H7 (cell line): ENCODE results near the gene LRPAP1. TPM values are rescaled to one million over a fixed set of nuclear protein-coding genes. Genes with fewer than 3 reads are reported as not detected.
A peak's percentile ranks its signal among the peaks of the same experiment; 100 is the strongest.

Experiments
- DNase-seq: peaks from one replicate; pipeline ENCODE4 v3.0.0; 2012
- H3K27me3 ChIP-seq: 2 replicates; pipeline ENCODE4 v1.6.0; 2011; ENCODE audit warnings: mild to moderate bottlenecking, low read length; ENCODE audit not compliant: control insufficient read depth, insufficient read depth
- H3K36me3 ChIP-seq: replicated peaks from 2 replicates; pipeline ENCODE4 v1.5.1; 2011; ENCODE audit warnings: low read length; ENCODE audit not compliant: control insufficient read depth, insufficient read depth
- H3K4me3 ChIP-seq: 2 replicates; pipeline ENCODE4 v1.5.1; 2011; ENCODE audit warnings: low read depth, mild to moderate bottlenecking, control low read depth, low read length, moderate library complexity; ENCODE audit not compliant: insufficient read depth
- total RNA-seq: library from RNA; depleted of rRNA; stranded (reverse); fragments of >200 nt; shearing (Covaris generic); gene quantifications from 2 replicates; pipeline ENCODE4 v1.2.3, GENCODE V29; 2014

Gene LRPAP1
- total RNA-seq, 1 experiment from 2014 or later = 101 TPM

DNA sequence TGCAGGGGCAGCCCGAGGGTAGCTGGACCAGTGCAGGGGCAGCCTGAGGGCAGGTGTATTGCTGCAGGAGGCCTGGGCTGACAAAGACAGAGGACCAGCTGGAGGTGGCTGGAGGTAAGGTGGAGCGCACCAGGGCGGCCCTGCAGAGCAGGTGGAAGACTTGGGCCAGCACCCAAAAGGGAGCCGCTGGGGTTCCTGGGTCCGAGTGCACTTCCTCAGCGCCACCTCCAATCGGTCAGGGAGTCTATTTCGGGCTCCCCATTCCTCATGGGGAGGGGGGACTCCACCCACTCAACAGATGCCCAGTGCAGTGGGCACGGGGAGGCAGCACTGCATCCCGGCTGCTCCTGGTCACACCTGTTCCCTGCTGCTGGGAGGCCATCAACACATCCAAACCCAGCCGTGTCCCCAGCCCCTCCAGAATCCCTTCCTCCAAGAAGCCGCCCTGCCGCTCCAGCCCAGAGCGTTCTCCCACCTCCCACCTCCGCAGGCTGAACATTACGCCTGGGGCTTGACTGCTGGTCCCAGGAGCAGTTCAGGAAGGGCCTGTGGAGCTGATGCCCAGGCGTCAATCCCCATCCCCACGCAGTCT is 1.5 kb downstream of the LRPAP1 start:
- H3K4me3 ChIP-seq = 0 out of 2 replicates have a peak overlapping the region, but pooled peaks have one; percentile 77
- peaks cover 12% of the 10 kb centered on the region for H3K27me3 ChIP-seq
- no peak for DNase-seq
- peaks cover 6% of the 10 kb centered on the region for H3K36me3 ChIP-seq

GRCh38 chr4:3530051-3530450 is 2.2 kb downstream of the LRPAP1 start:
- Histone ChIP-seq H3K4me3 (no peak overlapping the region), H3K27me3 (peaks cover 12% of the 10 kb centered on the region), H3K36me3 (peaks cover 6% of the 10 kb centered on the region)
- no peak for DNase-seq

DNA sequence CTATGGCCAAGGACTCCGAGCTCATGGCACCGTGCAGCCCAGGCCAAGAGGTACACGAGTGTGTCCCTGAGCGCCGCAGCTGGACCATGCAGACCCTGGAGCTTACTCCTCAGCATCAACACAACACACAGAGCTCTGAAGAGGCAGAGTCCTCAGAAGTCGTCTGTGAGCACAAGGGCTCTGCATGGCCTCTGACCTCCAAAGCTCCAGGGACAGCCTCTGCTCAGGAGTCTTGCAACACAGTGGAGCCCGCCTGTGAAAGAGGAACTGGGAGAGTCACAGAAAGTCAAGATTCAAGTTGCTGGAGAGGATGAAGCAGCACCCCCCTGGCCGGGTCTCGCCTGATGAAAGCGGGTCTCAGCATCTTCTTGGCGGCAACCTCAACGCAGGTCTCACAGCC is 2.9 kb downstream of the LRPAP1 start:
- DNase-seq = no peak
- peaks cover 8% of the 10 kb centered on the region for H3K36me3 ChIP-seq

GRCh38 chr4:3527914-3528876 is 4.0 kb downstream of the LRPAP1 start:
- peaks cover 4% of the 10 kb centered on the region; the same call in 1 of the 2 replicates for H3K27me3 ChIP-seq
- no peak for DNase-seq
- H3K36me3 ChIP-seq = peaks cover 10% of the 10 kb centered on the region
- H3K4me3 ChIP-seq = no peak overlapping the region

More for the DNA sequence above, 2.9 kb downstream of the LRPAP1 start:
- no peak overlapping the region for H3K4me3 ChIP-seq
- peaks cover 12% of the 10 kb centered on the region for H3K27me3 ChIP-seq

DNA sequence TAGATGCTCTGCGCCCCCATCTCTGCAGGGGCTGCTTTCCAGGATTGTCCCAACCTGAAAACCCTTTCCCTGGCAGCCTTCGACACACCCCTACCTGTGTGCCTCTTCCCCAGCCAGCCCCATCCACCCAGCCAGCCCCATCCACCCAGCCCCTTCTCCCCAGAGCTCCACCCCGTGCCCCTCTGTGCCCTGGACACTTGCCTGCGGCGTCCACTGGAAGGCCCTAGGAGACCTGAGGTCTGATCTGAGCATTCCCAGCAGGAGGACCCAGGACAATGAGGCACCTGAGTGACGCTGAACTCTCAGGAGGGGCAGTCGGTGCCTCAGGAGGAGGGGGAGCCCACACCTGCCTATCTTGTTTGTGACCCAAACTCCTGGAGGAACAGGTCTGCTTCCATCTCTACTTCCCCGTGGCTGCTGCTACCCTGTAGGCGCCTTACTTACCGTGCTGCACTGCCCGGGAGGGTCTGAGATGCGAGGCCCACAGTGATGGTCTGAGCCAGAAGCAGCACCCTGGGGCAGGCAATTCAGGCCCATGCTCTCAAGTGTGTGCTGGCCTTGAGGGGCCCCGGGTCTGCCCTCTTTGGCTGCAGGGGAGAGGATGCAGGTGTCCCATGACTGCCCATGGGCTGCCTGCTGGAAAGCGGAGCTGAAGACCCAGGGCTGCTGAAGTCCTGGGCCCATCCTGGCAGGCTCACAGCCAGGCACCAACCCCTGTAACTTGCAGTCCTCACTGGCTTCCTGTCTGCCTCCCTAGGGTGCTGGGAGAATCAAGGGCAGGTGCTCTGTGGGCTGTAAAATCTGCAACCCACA is 4.9 kb downstream of the LRPAP1 start:
- Histone ChIP-seq H3K4me3 (no peak overlapping the region), H3K27me3 (no peaks in the 10 kb centered on the region), H3K36me3 (peaks cover 11% of the 10 kb centered on the region)
- no peak for DNase-seq

GRCh38 chr4:3526456-3526855 is 5.8 kb downstream of the LRPAP1 start:
- Histone ChIP-seq H3K4me3 (no peak overlapping the region), H3K36me3 (peaks cover 13% of the 10 kb centered on the region), H3K27me3 (no peaks in the 10 kb centered on the region)
- no peak for DNase-seq

DNA sequence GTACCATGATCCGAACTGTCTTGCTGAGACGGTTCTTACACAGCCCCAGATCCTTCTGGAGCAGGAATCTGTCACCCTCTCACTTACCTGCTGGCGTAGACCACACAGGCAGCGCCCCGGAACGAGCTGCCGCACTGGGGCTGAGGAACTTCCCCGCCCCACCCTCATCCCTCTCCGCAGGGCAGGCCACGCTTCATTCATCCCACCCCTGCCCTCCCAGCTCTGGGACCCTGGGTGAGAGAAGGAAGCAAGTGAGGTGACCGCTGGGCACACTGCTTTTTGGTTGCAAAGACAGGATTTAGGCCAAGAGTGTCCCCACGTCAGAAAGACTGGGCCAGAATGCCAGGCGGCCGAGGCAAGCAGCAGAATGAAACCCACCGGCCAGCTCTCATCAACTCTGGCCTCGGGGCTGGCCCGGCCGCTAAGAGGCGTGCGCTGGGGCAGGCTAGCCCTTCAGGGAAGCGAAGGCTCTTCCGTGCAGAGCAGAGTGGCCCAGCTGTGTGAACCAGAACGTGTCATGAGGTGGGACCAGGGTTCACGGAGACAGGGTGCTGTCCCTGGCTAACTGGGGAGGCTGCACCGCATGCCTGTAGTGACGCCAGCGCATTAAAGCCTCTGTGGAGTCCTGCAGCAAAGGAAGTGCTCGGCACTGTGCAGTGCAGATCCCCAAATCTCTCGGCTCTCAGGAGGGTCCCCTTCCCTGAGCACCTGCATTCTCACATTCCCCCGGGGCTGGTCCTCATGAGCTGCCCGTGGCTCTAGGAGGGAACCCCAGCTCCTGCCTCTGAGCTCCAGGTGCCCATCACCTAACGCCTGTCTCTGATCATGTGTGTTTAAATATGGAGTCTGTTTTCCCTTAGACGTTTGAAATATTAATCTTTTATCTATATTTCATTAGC is 6.4 kb downstream of the LRPAP1 start:
- no peaks in the 10 kb centered on the region for H3K27me3 ChIP-seq
- no peak overlapping the region for H3K4me3 ChIP-seq
- no peak for DNase-seq
- H3K36me3 ChIP-seq = peaks cover 14% of the 10 kb centered on the region

DNA sequence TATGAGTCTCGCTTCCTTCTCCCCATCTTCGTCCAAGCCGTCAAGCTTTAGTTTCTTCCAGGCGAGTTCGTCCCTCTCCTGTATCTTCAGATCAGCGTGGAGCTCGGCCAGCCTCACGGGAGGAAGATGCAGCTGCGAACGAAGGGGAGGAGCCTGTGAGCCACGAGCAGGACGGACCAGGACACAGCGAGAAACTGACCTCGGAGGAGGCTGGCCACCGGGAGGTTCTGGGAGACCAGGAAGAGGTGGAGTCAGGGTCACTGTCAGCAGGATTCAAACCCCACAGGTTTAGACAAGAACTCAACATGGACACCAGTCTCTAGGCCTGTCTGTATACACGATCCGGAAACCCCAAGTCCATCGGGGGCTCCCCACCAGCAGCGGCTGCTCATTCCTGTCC is 7.3 kb downstream of the LRPAP1 start:
- no peak overlapping the region for H3K4me3 ChIP-seq
- DNase-seq = no peak
- H3K27me3 ChIP-seq = no peaks in the 10 kb centered on the region
- H3K36me3 ChIP-seq = peaks cover 16% of the 10 kb centered on the region

GRCh38 chr4:3524349-3524748 is 7.9 kb downstream of the LRPAP1 start:
- Histone ChIP-seq H3K27me3 (no peaks in the 10 kb centered on the region), H3K4me3 (no peak overlapping the region), H3K36me3 (peaks cover 15% of the 10 kb centered on the region)
- DNase-seq = no peak

- DNase-seq = no peak
- no peak overlapping the region for H3K4me3 ChIP-seq
- no peaks in the 10 kb centered on the region for H3K27me3 ChIP-seq
- peaks cover 13% of the 10 kb centered on the region for H3K36me3 ChIP-seq
Measured at GRCh38 chr4:3523628-3524221, 8.5 kb downstream of the LRPAP1 start.

- H3K4me3 ChIP-seq = no peak overlapping the region
- peaks cover 12% of the 10 kb centered on the region for H3K36me3 ChIP-seq
- DNase-seq = no peak
- H3K27me3 ChIP-seq = no peaks in the 10 kb centered on the region
Measured at GRCh38 chr4:3523146-3523627, 9.0 kb downstream of the LRPAP1 start.

DNA sequence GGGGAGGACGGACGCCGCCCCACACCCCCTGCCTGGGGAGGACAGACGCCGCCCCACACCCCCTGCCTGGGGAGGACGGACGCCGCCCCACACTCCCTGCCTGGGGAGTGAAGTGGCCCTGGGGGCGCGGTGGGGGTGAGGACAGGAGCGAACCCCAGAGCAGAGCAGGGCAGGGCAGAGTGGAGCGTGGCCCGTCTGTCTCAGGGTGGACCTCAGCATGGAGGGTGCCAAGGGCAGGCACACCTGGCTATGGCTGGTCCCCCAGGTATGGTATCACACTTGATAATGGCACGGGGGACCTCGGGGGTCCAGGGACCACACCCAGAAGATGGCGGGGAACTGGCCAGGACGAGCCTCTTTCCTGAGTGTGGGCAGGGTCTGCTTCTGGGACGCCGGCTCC is 9.6 kb downstream of the LRPAP1 start:
- Histone ChIP-seq H3K4me3 (no peak overlapping the region), H3K36me3 (peaks cover 13% of the 10 kb centered on the region), H3K27me3 (no peaks in the 10 kb centered on the region)
- no peak for DNase-seq

DNA sequence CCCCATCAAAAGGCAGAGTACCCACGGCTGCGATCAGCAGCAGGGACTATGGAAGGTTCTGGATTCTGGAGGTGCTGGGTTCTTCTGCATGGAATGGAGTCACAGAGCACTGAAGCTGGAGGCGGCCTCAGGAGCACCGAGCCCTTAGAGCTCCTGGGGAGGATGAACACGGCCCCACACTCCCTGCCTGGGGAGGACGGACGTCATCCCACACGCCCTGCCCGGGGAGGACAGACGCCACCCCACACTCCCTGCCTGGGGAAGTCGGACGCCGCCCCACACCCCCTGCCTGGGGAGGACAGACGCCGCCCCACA is 9.9 kb downstream of the LRPAP1 start:
- H3K4me3 ChIP-seq = no peak overlapping the region
- H3K36me3 ChIP-seq = peaks cover 17% of the 10 kb centered on the region
- no peaks in the 10 kb centered on the region for H3K27me3 ChIP-seq
- no peak for DNase-seq
